ENCODE data around the gene PTCD3.

Gene PTCD3

GRCh38 chr2:86105969-86106945, at the start of gene PTCD3:
TSS of gene PTCD3 (plus strand) at chr2:86106235. CDS start at chr2:86106248, 13 bp downstream.
- no peak for DNase-seq (ENCODE audit: low read depth)

GRCh38 chr2:86056590-86057331, 49.3 kb upstream of the PTCD3 start:
- no peak for DNase-seq (ENCODE audit: low read depth)

GRCh38 chr2:86062043-86062442, 44.0 kb upstream of the PTCD3 start:
- peak; percentile 36 for DNase-seq (ENCODE audit: low read depth)

- DNase-seq (ENCODE audit: low read depth): no peak
Observed at GRCh38 chr2:86064006-86064405, 42.0 kb upstream of the PTCD3 start.

GRCh38 chr2:86065512-86065911, 40.5 kb upstream of the PTCD3 start:
- DNase-seq (ENCODE audit: low read depth): no peak

- DNase-seq (ENCODE audit: low read depth): no peak
Observed at GRCh38 chr2:86066007-86066578, 39.9 kb upstream of the PTCD3 start.

- no peak for DNase-seq (ENCODE audit: low read depth)
Observed at GRCh38 chr2:86066915-86067314, 39.1 kb upstream of the PTCD3 start.

GRCh38 chr2:86068136-86068588, 37.9 kb upstream of the PTCD3 start:
- no peak for DNase-seq (ENCODE audit: low read depth)

GRCh38 chr2:86068648-86069047, 37.4 kb upstream of the PTCD3 start:
- DNase-seq (ENCODE audit: low read depth): no peak

- DNase-seq (ENCODE audit: low read depth): no peak
Observed at GRCh38 chr2:86069091-86069685, 36.8 kb upstream of the PTCD3 start.

- DNase-seq (ENCODE audit: low read depth): no peak
Observed at GRCh38 chr2:86069783-86070339, 36.2 kb upstream of the PTCD3 start.

- no peak for DNase-seq (ENCODE audit: low read depth)
Observed at GRCh38 chr2:86070868-86071267, 35.2 kb upstream of the PTCD3 start.

- DNase-seq (ENCODE audit: low read depth): no peak
Observed at GRCh38 chr2:86072271-86072858, 33.7 kb upstream of the PTCD3 start.

- no peak for DNase-seq (ENCODE audit: low read depth)
Observed at GRCh38 chr2:86073225-86073624, 32.8 kb upstream of the PTCD3 start.

- no peak for DNase-seq (ENCODE audit: low read depth)
Observed at GRCh38 chr2:86074256-86074655, 31.8 kb upstream of the PTCD3 start.

GRCh38 chr2:86074811-86075210, 31.2 kb upstream of the PTCD3 start:
- DNase-seq (ENCODE audit: low read depth): no peak

- DNase-seq (ENCODE audit: low read depth): no peak
Observed at GRCh38 chr2:86075886-86076285, 30.1 kb upstream of the PTCD3 start.

GRCh38 chr2:86078774-86079545, 27.1 kb upstream of the PTCD3 start:
- no peak for DNase-seq (ENCODE audit: low read depth)

- DNase-seq (ENCODE audit: low read depth): no peak
Observed at GRCh38 chr2:86079981-86080911, 25.8 kb upstream of the PTCD3 start.

- DNase-seq (ENCODE audit: low read depth): no peak
Observed at GRCh38 chr2:86081724-86082123, 24.3 kb upstream of the PTCD3 start.
